Endothelial cell of umbilical vein (primary cell): ENCODE measurements around the gene BACE1-AS. TPM values are rescaled to one million over a fixed set of nuclear protein-coding genes. Genes with fewer than 3 reads are reported as not detected.

Experiments
- BruUV-seq: library from RNA; stranded (reverse); fragments of 400-500 nt; replicated peaks from 2 replicates; lab custom pipeline; 2021; lab: Mats Ljungman, UMichigan
- CTCF ChIA-PET: fragments of 300-600, 350-600 bp; sonication (Branson Sonifier 250); formaldehyde crosslinking; loops from one replicate; lab custom pipeline; 2021; ENCODE audit warnings: antibody characterized with exemption, inconsistent platforms; lab: Charles Lee
- POLR2A ChIA-PET: fragments of 300-600, 350-600 bp; sonication (Branson Sonifier 250); formaldehyde crosslinking; loops from one replicate; lab custom pipeline; 2021; ENCODE audit warnings: antibody characterized with exemption, inconsistent platforms; lab: Charles Lee
- DNase-seq: peaks from one replicate; pipeline ENCODE4 v3.0.0-alpha.2; 2011; ENCODE audit warnings: low read depth, low spot score
- FAIRE-seq: peaks from 2 replicates; lab custom pipeline; 2011; peaks lifted over from hg19 to GRCh38; lab: Jason Lieb, UNC
- H2AFZ ChIP-seq: 2 replicates; pipeline ENCODE4 v1.6.0; 2012; ENCODE audit warnings: low read depth, low read length, control low read depth, inconsistent platforms
- H3K27ac ChIP-seq: 2 replicates; pipeline ENCODE4 v1.5.1; 2011; ENCODE audit warnings: low read depth, mild to moderate bottlenecking, control low read depth, low read length, moderate library complexity; ENCODE audit not compliant: insufficient read depth
- H3K27me3 ChIP-seq, 2 experiments: 2 replicates each; pipeline versions ENCODE4 v1.6.0 to v1.6.1; 2011; ENCODE audit warnings: low read length in 2 of 2, mixed read lengths in 1 of 2; ENCODE audit not compliant: control insufficient read depth in 2 of 2, insufficient read depth in 2 of 2
- H3K36me3 ChIP-seq, 2 experiments: 2 replicates in 1 of 2; 3 replicates in 1 of 2; pipeline ENCODE4 v1.5.1; 2011; ENCODE audit warnings: low read length in 2 of 2, mild to moderate bottlenecking in 1 of 2, moderate library complexity in 1 of 2; ENCODE audit not compliant: control insufficient read depth in 2 of 2, insufficient read depth in 2 of 2; ENCODE audit errors: extremely low read depth in 1 of 2
- H3K4me1 ChIP-seq: 3 replicates; pipeline ENCODE4 v1.5.1; 2011; ENCODE audit warnings: mild to moderate bottlenecking, low read length; ENCODE audit not compliant: control insufficient read depth, insufficient read depth; ENCODE audit errors: extremely low read depth
- H3K4me2 ChIP-seq: 2 replicates; pipeline ENCODE4 v1.6.1; 2011; ENCODE audit warnings: low read length, control low read depth, mixed read lengths; ENCODE audit not compliant: insufficient read depth
- H3K4me3 ChIP-seq, 3 experiments: fragments of 200-600 bp in 1 of 3; sonication (generic), shearing (Covaris generic) in 1 of 3; replicated peaks in 1 of 3; 2 replicates each; pipeline ENCODE4 v1.5.1; 2011 to 2016; ENCODE audit warnings: control low read depth in 3 of 3, low read length in 3 of 3, mild to moderate bottlenecking in 2 of 3, inconsistent platforms in 1 of 3, low read depth in 1 of 3, moderate library complexity in 1 of 3; ENCODE audit not compliant: insufficient read depth in 1 of 3
- H3K79me2 ChIP-seq: 2 replicates; pipeline ENCODE4 v1.6.0; 2012; ENCODE audit warnings: low read length, inconsistent platforms; ENCODE audit not compliant: control insufficient read depth, insufficient read depth
- H3K9ac ChIP-seq: replicated peaks from 2 replicates; pipeline ENCODE3; 2011; ENCODE audit warnings: low read length, control low read depth; ENCODE audit not compliant: insufficient read depth; ENCODE audit errors: extremely low read depth
- H3K9me1 ChIP-seq: replicated peaks from 3 replicates; pipeline ENCODE4 v1.6.0; 2011; ENCODE audit warnings: mild to moderate bottlenecking, low read length; ENCODE audit not compliant: control insufficient read depth, insufficient read depth; ENCODE audit errors: extremely low read depth
- H3K9me3 ChIP-seq: replicated peaks from 2 replicates; pipeline ENCODE4 v1.5.1; 2012; ENCODE audit warnings: low read length, inconsistent platforms; ENCODE audit not compliant: control insufficient read depth, insufficient read depth
- H4K20me1 ChIP-seq: replicated peaks from 2 replicates; pipeline ENCODE3; 2011; ENCODE audit warnings: mild to moderate bottlenecking, low read length; ENCODE audit not compliant: control insufficient read depth, insufficient read depth; ENCODE audit errors: extremely low read depth
- CTCF ChIP-seq, 2 donors: IDR thresholded peaks; 1 replicate in 1 of 2; 2 replicates in 1 of 2; pipeline ENCODE4 v1.5.1; 2011; ENCODE audit warnings: low read length in 2 of 2, mild to moderate bottlenecking in 2 of 2, moderate library complexity in 2 of 2, control low read depth in 1 of 2, inconsistent platforms in 1 of 2, low read depth in 1 of 2; ENCODE audit not compliant: insufficient read depth in 1 of 2; ENCODE audit errors: extremely low read depth in 1 of 2
- EZH2 ChIP-seq: IDR thresholded peaks from 2 replicates; pipeline ENCODE4 v1.6.1; 2012; ENCODE audit warnings: borderline replicate concordance, low read depth, mild to moderate bottlenecking, moderate library complexity, low read length, inconsistent platforms; ENCODE audit not compliant: severe bottlenecking
- FOS ChIP-seq: IDR thresholded peaks from 2 replicates; pipeline ENCODE4 v1.6.1; 2011; ENCODE audit warnings: mild to moderate bottlenecking, low read length, moderate library complexity, borderline replicate concordance; ENCODE audit not compliant: insufficient read depth
- GATA2 ChIP-seq: IDR thresholded peaks from 2 replicates; pipeline ENCODE4 v1.7.0; 2011; ENCODE audit warnings: low read depth, mild to moderate bottlenecking, moderate library complexity, mixed read lengths, low read length; ENCODE audit not compliant: insufficient read length, insufficient read depth
- JUN ChIP-seq: IDR thresholded peaks from 2 replicates; pipeline ENCODE4 v1.6.1; 2011; ENCODE audit warnings: borderline replicate concordance, low read depth; ENCODE audit not compliant: insufficient read length, insufficient read depth
- MAX ChIP-seq: IDR thresholded peaks from 2 replicates; pipeline ENCODE4 v1.6.1; 2011; ENCODE audit not compliant: insufficient read depth, insufficient read length
- MYC ChIP-seq: IDR thresholded peaks from one replicate; pipeline ENCODE4 v1.6.1; 2011; ENCODE audit warnings: mild to moderate bottlenecking, low read depth, low read length
- POLR2A ChIP-seq: IDR thresholded peaks from 2 replicates; pipeline ENCODE4 v1.6.1; 2012; ENCODE audit warnings: low read depth, mild to moderate bottlenecking, control low read depth, low read length
- POLR2AphosphoS5 ChIP-seq: IDR thresholded peaks from 2 replicates; pipeline ENCODE4 v1.6.1; 2012; ENCODE audit warnings: low read depth, mild to moderate bottlenecking, control low read depth, low read length, moderate library complexity; ENCODE audit not compliant: insufficient read depth
- dilution Hi-C: fragments of 300-500 bp; cut with MboI; formaldehyde crosslinking; loops from one replicate; pipeline ENCODE4 v1.15.0; 2019; ENCODE audit warnings: low sequenced_read_pairs; ENCODE audit not compliant: extremely low pct_ligation_motif_present
- intact Hi-C: fragments of 100-400 bp; cut with micrococcal nuclease; formaldehyde crosslinking; loops from one replicate; pipeline ENCODE4 v1.10.0; 2022
- polyA plus RNA-seq, 4 experiments: library from polyadenylated mRNA; depleted of rRNA in 3 of 4; stranded (reverse) in 3 of 4; unstranded in 1 of 4; fragments of >200 nt; gene quantifications; 2 replicates each; pipeline versions ENCODE4 v1.2.1 to v1.2.3, GENCODE V29; 2011 to 2012; ENCODE audit warnings: missing spikeins in 1 of 4
- total RNA-seq: library from RNA; stranded (reverse); gene quantifications from 2 replicates; pipeline ENCODE4 v1.2.3, GENCODE V29; 2021

BACE1-AS gene
- total and polyA plus RNA-seq, 2 donors (not counting 3 experiments of a cell fraction or from before 2014, with no cell fraction given), result 7.6 to 8.1 TPM

GRCh38 chr11:117282956-117283355, 8.2 kb upstream of the BACE1-AS start:
- Histone ChIP-seq H3K9me1 (no peaks in the 10 kb centered on the region), H2AFZ (no peak overlapping the region), H3K4me2 (no peak overlapping the region), H3K27ac (no peak overlapping the region), H3K36me3 (peaks cover 7 to 9% of the 10 kb centered on the region in 2 experiments), H3K9ac (no peak overlapping the region), H3K9me3 (no peaks in the 10 kb centered on the region), H4K20me1 (no peaks in the 10 kb centered on the region), H3K79me2 (no peaks in the 10 kb centered on the region), H3K4me3 (no peak overlapping the region), H3K4me1 (peaks cover 21% of the 10 kb centered on the region), H3K27me3 (no peaks in the 10 kb centered on the region)
- intact Hi-C loops (no loop called here), dilution Hi-C loops (no loop called here)
- DNase-seq (no peak), FAIRE-seq (no peak)
- CTCF ChIA-PET, result interaction anchor here (1.0 kb wide), 1 partner anchor 103 kb away, joined by 3 read pairs; no protein-coding TSS in a partner anchor
- TF ChIP-seq POLR2AphosphoS5, result no peak
- no peak for TF ChIP-seq FOS
- no peak for TF ChIP-seq JUN
- no peak for TF ChIP-seq MYC
- POLR2A ChIA-PET, result no interaction called here
- no TSS peak for BruUV-seq

- DNase-seq, result no peak
- Histone ChIP-seq H3K4me1 (peaks cover 21% of the 10 kb centered on the region), H3K9me3 (no peaks in the 10 kb centered on the region), H3K36me3 (peaks cover 9 to 10% of the 10 kb centered on the region in 2 experiments), H3K27ac (no peak overlapping the region), H3K4me2 (no peak overlapping the region), H2AFZ (no peak overlapping the region), H3K9me1 (no peaks in the 10 kb centered on the region), H3K4me3 (no peak overlapping the region), H3K79me2 (no peaks in the 10 kb centered on the region), H3K9ac (no peak overlapping the region), H3K27me3 (no peaks in the 10 kb centered on the region), H4K20me1 (no peaks in the 10 kb centered on the region)
- intact Hi-C loops (no loop called here), dilution Hi-C loops (no loop called here)
- ChIA-PET CTCF (interaction anchor here (1.0 kb wide), 1 partner anchor 104 kb away, joined by 3 read pairs; no protein-coding TSS in a partner anchor), POLR2A (no interaction called here)
- TF ChIP-seq CTCF (IDR thresholded peaks at IDR 0.05; ENCODE audit: extremely low read depth in 1 of 2, insufficient read depth in 1 of 2, low read depth in 1 of 2, low read length in 2 of 2) (no peak), MYC (no peak), POLR2AphosphoS5 (no peak), EZH2 (no peak), JUN (no peak), GATA2 (no peak), POLR2A (no peak), FOS (no peak), MAX (no peak)
- BruUV-seq, result no TSS peak
- no peak for FAIRE-seq
Measured at GRCh38 chr11:117284053-117284452, 7.1 kb upstream of the BACE1-AS start.
